GM19239 (cell line): ENCODE data around the gene CHRNA1.

Source experiments
- DNase-seq: peaks from one replicate; pipeline ENCODE4 v3.0.0; 2011; ENCODE audit warnings: low spot score; ENCODE audit not compliant: insufficient read length
- FAIRE-seq: peaks from 2 replicates; lab custom pipeline; 2011; peaks lifted over from hg19 to GRCh38; lab: Jason Lieb, UNC

CHRNA1 gene

DNA sequence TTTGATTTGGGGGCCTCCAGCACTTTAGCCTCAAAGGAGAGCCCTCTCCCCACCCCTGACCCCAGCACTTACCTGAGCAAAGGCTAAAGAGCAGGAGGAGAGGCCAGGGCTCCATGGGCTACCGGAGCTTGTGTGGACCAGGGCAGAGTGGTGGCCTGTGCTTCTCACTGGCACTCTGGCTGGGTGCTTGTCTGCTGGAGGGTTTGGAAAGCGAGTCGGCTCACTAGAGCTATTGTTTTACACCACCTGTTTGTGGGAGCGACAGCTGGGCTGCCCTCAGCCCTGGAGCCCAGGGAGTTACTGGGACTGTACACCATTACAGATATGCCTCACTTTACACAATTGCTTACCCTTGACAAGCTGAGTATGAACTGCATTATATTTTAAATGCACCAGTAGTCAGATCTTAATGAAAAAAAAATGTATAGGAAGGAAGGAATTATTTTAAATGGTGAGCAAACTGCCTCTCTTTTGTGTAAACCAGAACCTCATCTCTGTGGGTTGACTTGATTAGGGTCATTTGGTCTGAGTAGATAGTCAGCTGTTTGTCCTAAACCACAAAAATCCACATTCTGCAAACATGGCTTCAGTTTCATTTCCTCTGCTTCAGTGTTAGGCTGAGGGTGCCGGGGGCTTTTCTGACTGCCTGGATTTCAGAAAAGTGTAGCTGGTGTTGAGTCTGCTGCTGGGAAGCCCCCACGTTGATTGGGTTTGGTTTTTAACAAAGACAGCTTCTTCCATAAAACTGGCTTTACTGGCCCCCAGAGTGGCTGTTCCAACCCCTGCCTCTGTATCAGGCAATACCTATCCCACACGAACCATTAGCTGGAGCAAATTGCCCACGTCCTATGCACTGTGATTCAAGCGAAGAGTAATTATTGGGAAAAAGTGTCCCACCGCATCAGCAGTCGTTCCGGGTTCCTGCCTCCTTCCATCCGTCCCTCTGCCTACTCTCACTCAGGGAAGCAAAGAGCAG lies at the start of gene CHRNA1:
Gene CHRNA1 (minus strand): TSS at position 193 of the 976 bp plus-strand sequence. CDS start 78 bp downstream, at position 115.
- DNase-seq = no peak
- FAIRE-seq = no peak

DNA sequence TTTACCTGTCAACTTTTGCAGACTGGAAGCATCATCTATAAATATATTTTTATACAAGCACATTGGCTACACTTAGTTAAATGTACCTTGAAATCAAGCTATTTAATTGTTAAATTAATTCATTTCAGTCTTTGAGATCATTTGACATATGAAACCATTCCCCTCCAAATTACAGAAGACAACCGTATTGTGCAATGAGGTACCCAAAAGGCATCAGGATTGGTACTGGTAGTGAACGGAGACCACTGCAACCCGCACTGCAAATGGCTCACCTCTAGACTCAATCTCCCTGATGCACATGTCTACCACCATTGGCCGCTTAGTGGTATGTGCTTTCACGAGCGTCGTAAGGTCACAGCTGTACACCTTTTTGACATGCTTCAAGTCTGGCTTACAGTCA lies 47.8 kb upstream of the CHRNA1 start:
- DNase-seq (no peak), FAIRE-seq (no peak)

DNA sequence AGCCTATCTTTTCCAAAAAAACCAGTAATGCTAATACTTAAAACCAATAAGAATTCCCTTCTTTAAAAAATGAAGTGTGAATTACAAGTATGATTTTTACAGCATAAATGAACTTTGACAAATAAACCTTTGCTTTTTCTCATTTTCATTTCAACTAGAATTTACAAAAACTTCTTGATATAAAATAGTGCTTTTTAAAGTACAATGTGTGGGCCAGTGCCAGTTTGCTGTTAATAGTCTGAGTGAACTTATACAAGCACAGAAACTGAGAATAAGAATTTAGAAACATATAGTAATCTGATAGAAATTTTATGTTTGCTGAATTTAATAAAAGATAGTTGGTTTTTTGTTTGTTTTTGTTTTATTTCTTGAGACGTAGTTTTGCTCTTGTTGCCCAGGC lies 43.7 kb upstream of the CHRNA1 start:
- no peak for DNase-seq
- FAIRE-seq = no peak

DNA sequence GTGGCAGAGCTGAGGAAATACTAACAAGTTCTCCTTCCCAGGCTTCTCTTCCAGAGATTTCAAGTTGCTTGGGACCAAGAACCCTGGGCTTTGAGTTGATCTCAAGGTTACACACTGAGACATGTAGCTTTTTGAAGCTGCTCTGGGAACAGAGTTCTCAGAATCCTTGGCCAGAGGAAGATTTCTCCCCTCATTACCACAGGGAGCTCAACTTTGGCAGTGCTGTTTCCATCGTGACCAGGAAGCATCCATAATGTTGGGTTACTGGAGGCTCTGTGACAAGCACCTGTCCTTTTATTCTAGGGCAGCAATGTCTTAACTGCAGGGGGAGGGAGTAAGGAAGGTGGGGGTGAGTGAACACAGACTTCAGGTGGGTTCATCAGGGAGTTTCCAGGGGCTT lies 41.5 kb upstream of the CHRNA1 start:
- FAIRE-seq (no peak), DNase-seq (no peak)

DNA sequence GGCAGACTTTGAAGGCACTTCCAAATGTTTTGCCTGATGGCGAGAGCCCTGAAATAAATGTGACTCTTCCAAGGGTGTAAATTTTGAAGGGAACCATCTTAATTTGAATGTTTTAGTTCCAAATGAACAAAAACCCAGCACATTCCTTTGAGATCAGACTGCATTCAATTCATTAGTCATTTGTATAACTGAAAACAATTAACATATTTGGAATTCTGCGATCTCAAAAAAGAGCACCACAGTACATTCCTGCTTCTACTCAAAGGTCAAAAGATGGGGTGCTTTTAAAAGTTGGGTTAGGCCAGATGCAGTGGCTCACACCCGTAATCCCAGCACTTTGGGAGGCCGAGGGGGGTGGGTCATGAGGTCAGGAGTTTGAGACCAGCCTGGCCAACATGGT lies 38.2 kb upstream of the CHRNA1 start:
- DNase-seq = no peak
- no peak for FAIRE-seq

DNA sequence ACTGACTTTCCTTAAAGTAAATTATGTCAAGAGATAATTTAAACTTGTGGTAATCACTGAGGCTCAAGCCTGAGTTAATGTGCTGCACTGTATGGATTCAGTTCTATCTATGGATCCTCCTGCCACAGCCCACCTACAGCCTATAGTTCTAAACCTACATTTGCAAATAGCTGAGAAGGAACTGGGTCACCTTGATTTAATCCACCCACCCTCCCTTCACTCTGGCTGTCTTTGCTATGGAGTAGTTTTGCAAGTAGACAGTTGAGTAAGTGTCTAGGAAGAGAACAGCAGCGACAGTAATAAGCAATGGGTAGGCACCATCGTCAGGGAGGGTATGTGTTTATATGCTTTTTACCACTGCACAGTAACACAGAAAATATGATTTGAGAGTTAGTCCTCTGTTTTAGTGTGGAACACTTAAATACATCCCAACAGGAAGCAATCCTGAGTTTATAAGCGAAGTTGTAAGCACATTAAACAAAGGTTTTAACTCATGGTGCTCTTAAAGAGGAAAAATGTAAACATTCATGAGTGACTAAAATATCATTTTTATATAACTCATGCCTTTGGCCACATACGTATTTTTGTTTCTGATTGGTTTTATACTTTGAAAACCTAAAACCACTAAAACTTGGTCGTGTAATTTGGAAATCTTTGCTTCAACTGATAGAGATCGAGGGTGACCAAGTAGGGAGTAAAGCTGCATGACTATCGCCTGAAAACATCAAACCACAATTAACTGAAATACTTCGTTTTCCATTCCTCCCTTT lies 36.3 kb upstream of the CHRNA1 start:
- FAIRE-seq (no peak), DNase-seq (no peak)

DNA sequence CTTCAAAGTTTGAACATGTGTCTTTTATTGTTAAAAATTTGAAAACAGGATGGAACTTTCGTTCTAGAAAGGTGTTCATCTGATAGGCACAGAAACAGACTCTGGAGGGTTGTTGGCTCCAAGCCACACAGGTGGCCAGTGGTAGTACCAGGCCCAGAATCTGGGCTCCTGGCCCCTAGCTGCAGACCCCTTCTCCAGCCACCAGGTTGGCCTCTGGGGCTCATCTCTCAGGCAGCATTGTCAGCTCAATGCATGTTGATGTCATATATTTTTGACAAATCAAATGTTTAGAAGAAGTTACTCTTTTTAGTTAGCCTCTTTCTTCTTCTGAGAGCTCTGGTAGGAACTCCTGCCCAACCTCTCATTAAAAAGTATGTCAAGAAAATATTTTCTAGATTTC lies 34.5 kb upstream of the CHRNA1 start:
- FAIRE-seq = no peak
- DNase-seq = no peak

DNA sequence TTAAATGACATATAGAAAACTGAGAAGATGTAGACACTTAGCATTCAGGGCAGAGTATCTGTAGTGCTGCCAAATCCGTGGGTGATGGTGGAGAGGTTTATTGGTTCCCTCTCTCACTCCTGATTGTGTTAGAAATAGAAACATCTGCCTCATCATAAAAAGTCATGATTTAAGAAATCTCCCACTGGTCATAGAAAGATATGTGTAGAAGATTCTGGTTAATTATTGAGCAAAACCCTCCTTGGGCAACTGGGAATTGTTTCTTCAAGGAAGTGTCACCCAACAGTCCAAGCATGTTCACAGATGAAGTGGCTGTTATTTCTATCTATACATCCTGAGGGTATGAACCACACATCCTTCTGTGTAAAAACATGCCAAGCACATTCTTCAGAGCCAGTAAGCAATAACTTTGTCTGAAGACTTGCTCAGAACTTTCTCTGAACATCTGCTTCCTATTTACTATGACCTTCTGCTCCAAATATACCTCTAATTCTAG lies 33.6 kb upstream of the CHRNA1 start:
- FAIRE-seq = no peak

DNA sequence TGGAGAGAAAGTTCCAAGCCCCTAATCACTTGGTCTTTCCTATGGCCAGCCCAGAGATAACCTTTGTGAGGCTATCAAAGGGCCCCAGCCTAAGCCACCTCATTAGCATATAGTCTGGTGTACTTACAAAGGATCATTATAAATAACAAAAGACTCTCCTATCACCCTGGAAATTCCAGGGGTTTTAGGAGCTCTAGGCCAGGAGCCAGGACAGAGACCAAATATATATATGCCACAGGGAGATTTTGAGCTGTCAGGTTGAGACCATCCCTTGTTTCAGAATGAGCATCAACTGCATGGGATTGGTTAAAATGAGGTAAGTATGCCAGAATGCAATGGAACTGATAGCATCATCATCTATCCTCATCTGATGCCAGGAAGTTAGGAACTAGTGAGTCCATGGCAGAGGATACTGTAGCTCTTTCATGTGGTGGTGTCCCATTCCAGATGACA lies 32.1 kb upstream of the CHRNA1 start:
- no peak for DNase-seq
- no peak for FAIRE-seq

More for the DNA sequence above, 33.6 kb upstream of the CHRNA1 start:
- no peak for DNase-seq

DNA sequence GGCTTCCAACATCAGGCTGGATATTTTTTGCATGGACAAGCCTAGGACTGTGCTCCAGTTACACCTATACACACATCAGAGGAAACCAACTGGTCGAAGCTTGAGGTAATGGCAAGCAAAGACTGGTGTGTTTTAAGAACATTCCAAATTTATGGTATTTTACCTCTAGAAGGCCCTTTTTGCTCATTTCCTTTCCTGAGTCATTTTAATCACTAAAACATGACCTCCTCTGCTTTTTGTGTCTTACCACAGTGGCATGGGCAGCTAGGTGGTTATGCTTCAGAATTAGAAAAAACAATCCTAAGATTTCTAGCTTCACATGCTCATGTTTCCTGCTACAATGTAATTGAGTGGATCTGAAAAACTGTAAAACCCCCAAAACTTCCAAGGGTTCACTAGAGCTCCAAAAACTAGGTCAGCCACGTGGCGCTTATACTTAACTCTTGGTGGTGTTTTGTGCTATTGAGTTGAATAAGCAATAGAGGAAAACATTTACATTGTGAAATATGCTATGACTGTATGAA lies 30.6 kb upstream of the CHRNA1 start:
- FAIRE-seq = no peak
- DNase-seq = no peak

DNA sequence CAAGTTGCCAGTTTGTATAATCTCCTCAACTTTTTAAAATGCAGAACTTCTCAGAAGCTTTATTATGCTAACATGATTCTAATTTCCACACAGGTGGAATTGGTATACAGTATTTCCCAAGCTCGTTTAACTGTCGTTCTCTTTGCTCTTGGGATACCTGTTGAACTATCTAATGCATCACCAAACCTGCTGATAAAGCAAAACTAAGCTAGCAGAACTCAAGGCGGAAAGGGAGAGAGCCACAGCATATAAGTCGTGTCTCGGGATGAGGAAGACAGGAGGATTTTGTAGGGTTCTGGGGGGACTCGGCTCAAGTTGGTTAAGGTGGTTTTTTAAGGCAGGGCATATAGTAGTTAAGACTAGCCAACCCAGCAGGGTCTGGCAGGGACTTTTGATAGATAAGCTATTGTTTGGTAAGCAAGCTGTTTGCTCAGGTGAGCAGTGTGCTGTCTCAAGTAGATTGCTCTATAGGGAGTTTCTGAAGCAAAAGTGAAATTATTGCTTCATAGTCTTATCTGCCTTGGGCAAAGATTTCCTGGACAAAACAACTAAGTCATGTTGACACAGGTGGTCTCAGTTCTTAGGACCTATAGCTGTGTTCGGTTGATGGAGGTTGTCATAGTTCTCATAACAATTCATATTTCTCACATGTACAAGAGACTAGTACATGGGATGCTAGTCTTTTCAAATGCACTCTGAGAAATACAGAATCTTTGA lies 28.2 kb upstream of the CHRNA1 start:
- FAIRE-seq (no peak), DNase-seq (no peak)

DNA sequence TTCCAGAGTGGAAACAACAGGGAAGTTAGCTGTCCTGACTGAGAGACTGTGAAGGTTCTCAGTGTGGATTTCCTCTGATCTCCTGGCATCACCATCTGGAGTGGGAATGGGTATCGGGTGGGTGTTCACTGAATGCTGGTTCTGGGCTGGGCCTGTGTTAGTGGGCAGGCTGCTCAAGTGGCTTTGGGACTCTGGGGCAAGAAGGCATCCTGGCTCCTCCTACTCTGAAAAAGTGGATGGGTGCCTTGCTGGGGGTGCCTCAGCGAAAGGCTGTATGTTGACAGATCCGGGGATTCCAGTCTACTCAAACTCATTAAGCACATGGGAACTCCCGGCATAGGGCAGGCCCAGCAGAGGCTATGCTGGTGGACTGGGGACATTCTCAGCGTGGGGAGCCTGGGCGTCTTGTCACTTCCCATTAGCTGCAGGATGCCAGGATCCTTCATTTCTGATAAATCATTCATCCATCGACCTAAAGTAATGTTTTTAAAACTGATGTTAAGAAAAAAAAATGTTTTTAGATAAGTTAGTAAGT lies 27.5 kb upstream of the CHRNA1 start:
- FAIRE-seq (no peak), DNase-seq (no peak)

DNA sequence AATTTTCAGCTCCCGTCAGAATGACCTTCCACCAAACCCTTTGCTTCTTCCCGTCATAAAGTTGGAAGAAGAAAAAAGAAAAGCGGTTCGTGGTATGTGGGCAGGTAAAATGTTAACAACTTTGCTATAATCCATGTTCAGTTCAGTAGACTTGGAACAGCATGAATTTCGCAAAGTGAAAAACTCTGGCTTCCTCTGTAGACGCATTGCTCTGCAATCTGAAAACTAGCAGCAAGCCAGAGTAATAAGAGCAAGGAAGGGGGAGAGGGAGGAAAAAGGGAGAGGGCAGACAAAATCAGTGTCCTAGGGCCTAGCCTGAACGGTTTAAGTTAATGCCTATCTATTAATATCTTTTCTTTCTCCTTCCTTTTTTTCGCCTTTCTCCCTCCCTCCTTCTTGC lies 26.7 kb upstream of the CHRNA1 start:
- FAIRE-seq (no peak), DNase-seq (no peak)

DNA sequence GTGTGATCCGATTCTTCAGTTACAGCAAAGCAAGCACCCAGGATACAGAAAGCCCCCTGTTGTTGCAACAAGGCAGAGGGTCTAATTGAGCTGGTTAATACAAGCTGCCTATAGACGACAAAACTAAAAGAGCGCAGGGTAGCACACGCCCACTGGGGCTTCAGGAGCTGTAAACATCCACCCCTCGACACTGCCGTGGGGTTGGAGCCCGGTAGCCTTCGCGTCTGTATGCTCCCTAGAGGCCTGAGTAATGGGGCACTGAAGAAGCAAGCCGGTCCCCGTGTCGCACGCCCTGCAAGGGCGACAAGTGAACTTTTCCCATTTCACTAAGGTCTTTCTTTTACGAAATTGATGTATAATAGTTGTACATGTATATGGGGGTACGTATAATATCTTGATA lies 24.7 kb upstream of the CHRNA1 start:
- DNase-seq (no peak), FAIRE-seq (no peak)

DNA sequence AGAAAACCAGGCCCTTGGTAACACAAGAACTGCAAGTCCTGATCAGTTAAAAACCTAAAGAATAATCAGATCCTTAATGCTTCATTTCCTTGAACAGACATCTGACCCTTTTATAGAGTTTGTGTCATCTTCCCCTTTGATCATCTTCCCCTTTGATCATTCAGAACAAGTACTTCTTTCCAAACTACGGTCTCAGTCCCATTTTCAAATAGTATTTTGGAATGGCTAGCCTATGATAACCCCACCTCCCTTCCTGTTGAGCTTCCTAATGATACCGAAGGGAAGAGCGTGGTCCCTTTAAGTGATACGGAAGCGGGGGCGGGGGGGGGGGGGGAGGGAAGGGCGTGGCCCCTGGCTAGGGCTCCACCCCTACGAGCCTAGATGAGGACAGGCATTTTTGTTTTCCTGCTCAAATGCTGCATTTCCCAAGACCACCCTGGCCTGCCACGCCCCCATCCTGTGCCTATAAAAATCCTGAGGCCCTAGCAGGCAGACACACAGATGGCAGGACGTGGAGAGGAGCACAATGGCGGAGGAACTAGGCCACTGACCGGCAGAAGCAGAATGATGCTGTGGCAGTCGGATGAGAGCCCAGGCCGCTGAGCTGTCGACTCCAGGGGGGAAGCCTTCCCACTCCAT lies 24.1 kb upstream of the CHRNA1 start:
- FAIRE-seq (no peak), DNase-seq (no peak)

DNA sequence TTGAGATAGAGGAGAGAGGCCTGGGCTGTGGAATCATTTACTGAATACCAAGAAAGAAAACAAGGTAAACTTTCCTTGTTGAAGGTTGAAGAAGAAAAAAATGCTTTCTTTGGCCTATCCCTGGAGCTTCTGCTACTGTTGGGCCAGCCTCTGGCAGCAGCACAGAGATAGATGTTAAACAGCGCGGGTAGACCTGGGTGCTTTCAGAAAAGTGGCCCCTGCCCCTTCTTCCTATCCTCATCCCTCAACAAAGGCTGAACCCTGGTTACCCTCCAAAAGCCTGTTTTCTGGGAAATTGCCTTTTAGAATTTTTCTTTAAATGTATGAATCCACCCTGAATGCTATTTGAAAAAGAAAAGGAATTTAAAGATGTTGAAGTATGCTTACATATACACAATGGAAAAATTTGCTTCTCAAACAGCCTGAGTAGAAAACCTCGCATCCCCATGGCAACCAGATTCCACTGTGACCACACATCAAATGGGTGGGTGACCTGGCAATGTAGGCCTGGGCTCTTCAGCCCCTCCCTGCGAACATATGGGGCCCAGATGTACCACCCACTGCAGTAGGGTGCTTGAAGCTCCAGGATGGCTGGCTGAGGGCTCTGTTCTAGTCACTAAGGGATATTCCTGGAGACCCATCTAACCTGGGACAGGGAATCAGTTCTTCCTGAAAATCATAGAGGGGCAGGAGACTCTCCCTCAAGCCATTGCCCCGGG lies 23.4 kb upstream of the CHRNA1 start:
- DNase-seq (no peak), FAIRE-seq (no peak)

DNA sequence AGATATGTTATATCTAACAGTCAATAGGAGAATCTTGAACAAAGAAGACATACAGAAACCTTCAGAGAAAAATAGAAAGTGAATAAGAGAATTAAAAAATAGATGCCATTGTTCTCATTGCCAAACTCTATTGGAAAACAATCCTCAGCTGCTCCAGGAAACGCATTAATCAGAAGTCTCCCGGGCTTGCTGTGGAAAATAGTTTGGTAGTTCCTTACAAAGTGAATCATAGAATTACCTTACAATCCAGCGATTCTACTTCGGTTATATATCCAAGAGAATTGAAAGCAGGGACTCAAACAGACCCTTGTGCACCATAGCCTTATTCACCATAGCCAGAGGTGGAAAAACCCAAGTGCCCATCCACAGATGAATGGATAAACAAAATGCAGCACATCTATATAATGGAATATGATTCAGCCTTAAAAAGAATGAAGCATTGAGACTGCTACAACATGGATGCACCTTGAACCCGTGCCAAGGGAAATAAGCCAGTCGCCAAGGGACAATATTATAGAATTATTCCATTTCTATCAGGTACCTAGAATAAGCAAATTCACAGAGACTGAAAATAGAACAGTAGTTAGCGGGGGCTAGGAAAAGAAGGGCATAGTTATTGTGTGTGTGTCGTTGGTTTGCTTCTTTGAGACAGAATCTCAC lies 21.9 kb upstream of the CHRNA1 start:
- DNase-seq (no peak), FAIRE-seq (no peak)

DNA sequence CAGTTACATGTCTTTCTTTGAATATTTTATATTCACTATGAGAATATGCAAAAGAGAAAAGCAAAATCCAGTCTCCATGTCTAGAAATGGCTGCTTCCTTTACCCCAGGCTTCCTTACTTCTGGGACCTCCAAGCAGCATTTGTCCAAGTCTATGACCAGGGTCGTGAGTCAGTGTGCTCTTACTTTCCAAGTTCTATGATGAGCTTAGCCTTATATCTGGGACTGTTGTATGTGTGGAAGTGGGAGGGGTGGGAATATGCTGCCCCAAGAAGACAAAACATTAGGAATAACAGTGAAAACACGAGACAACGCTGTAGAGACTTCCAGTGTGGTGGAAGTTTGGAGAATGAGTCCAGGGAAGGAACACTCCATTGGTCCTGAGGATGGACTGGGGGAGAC lies 21.2 kb upstream of the CHRNA1 start:
- DNase-seq = no peak
- FAIRE-seq = no peak
